Measurements from ENCODE around the gene WIF1.

The WIF1 gene

GRCh38 chr12:65121956-65122469 is 908 bp upstream of the WIF1 start:
- DNase-seq: no peak

- DNase-seq: no peak
These were observed 2.0 kb downstream of the WIF1 start for GRCh38 chr12:65119063-65119462.

GRCh38 chr12:65113621-65114035 is 7.5 kb downstream of the WIF1 start:
- no peak for DNase-seq

GRCh38 chr12:65106948-65107347 is 14.2 kb downstream of the WIF1 start:
- DNase-seq: no peak

- no peak for DNase-seq
These were observed 21.0 kb downstream of the WIF1 start for GRCh38 chr12:65100140-65100539.

GRCh38 chr12:65099182-65099581 is 21.9 kb downstream of the WIF1 start:
- DNase-seq: no peak

GRCh38 chr12:65098364-65098763 is 22.7 kb downstream of the WIF1 start:
- no peak for DNase-seq

GRCh38 chr12:65094722-65095121 is 26.4 kb downstream of the WIF1 start:
- DNase-seq: no peak

- no peak for DNase-seq
These were observed 27.5 kb downstream of the WIF1 start for GRCh38 chr12:65093606-65094005.

- DNase-seq: no peak
These were observed 30.6 kb downstream of the WIF1 start for GRCh38 chr12:65090461-65090860.

GRCh38 chr12:65086236-65086635 is 34.9 kb downstream of the WIF1 start:
- DNase-seq: no peak

- no peak for DNase-seq
These were observed 36.5 kb downstream of the WIF1 start for GRCh38 chr12:65084579-65084978.

- DNase-seq: no peak
These were observed 37.5 kb downstream of the WIF1 start for GRCh38 chr12:65083581-65083980.

GRCh38 chr12:65082406-65082805 is 38.7 kb downstream of the WIF1 start:
- no peak for DNase-seq

- no peak for DNase-seq
These were observed 39.6 kb downstream of the WIF1 start for GRCh38 chr12:65081496-65081895.

GRCh38 chr12:65074932-65075331 is 46.2 kb downstream of the WIF1 start:
- no peak for DNase-seq

GRCh38 chr12:65069336-65069735 is 51.8 kb downstream of the WIF1 start:
- no peak for DNase-seq

GRCh38 chr12:65067383-65067782 is 53.7 kb downstream of the WIF1 start:
- DNase-seq: no peak

- no peak for DNase-seq
These were observed 65.2 kb downstream of the WIF1 start for GRCh38 chr12:65055859-65056258.

GRCh38 chr12:65051218-65051617 is 69.9 kb downstream of the WIF1 start:
- DNase-seq: no peak

GRCh38 chr12:65045269-65045668 is 75.8 kb downstream of the WIF1 start:
- DNase-seq: no peak

- DNase-seq: no peak
These were observed 81.8 kb downstream of the WIF1 start for GRCh38 chr12:65039301-65039700.

GRCh38 chr12:65025136-65025535 is 96.0 kb downstream of the WIF1 start:
- DNase-seq: no peak

- no peak for DNase-seq
These were observed 97.6 kb downstream of the WIF1 start for GRCh38 chr12:65023485-65023884.

GRCh38 chr12:65022960-65023359 is 98.1 kb downstream of the WIF1 start:
- no peak for DNase-seq

GRCh38 chr12:65022421-65022820 is 98.7 kb downstream of the WIF1 start:
- DNase-seq: no peak

All from CD4-positive, alpha-beta T cell treated with Interleukin-4 for 1 hour (primary cell).